Measurements from ENCODE around the gene CX3CL1.
A peak's percentile ranks its signal among the peaks of the same experiment; 100 is the strongest.

CX3CL1 gene

GRCh38 chr16:57405097-57405496, 32.8 kb downstream of the CX3CL1 start:
- DNase-seq (ENCODE audit: low read depth) = no peak

GRCh38 chr16:57406881-57407280, 34.6 kb downstream of the CX3CL1 start:
- no peak for DNase-seq (ENCODE audit: low read depth)

GRCh38 chr16:57407521-57408353, 35.4 kb downstream of the CX3CL1 start:
- DNase-seq (ENCODE audit: low read depth) = no peak

- no peak for DNase-seq (ENCODE audit: low read depth)
Observed at GRCh38 chr16:57409065-57409464, 36.8 kb downstream of the CX3CL1 start.

GRCh38 chr16:57409870-57410587, 37.7 kb downstream of the CX3CL1 start:
- DNase-seq (ENCODE audit: low read depth) = no peak

GRCh38 chr16:57411362-57411976, 39.2 kb downstream of the CX3CL1 start:
- no peak for DNase-seq (ENCODE audit: low read depth)

GRCh38 chr16:57412584-57412983, 40.3 kb downstream of the CX3CL1 start:
- DNase-seq (ENCODE audit: low read depth) = no peak

- no peak for DNase-seq (ENCODE audit: low read depth)
Observed at GRCh38 chr16:57413301-57413730, 41.0 kb downstream of the CX3CL1 start.

GRCh38 chr16:57413733-57414132, 41.4 kb downstream of the CX3CL1 start:
- no peak for DNase-seq (ENCODE audit: low read depth)

- no peak for DNase-seq (ENCODE audit: low read depth)
Observed at GRCh38 chr16:57416084-57416483, 43.8 kb downstream of the CX3CL1 start.

GRCh38 chr16:57419506-57419905, 47.2 kb downstream of the CX3CL1 start:
- no peak for DNase-seq (ENCODE audit: low read depth)

GRCh38 chr16:57422026-57422944, 50.0 kb downstream of the CX3CL1 start:
- peak; percentile 70 for DNase-seq (ENCODE audit: low read depth)

- no peak for DNase-seq (ENCODE audit: low read depth)
Observed at GRCh38 chr16:57423152-57423551, 50.9 kb downstream of the CX3CL1 start.

GRCh38 chr16:57424583-57424982, 52.3 kb downstream of the CX3CL1 start:
- DNase-seq (ENCODE audit: low read depth) = no peak

GRCh38 chr16:57426356-57426755, 54.1 kb downstream of the CX3CL1 start:
- DNase-seq (ENCODE audit: low read depth) = no peak

- DNase-seq (ENCODE audit: low read depth) = no peak
Observed at GRCh38 chr16:57427307-57427706, 55.0 kb downstream of the CX3CL1 start.

GRCh38 chr16:57427824-57428223, 55.5 kb downstream of the CX3CL1 start:
- DNase-seq (ENCODE audit: low read depth) = no peak

- DNase-seq (ENCODE audit: low read depth) = no peak
Observed at GRCh38 chr16:57430955-57431354, 58.7 kb downstream of the CX3CL1 start.

- DNase-seq (ENCODE audit: low read depth) = no peak
Observed at GRCh38 chr16:57432505-57432904, 60.2 kb downstream of the CX3CL1 start.

- DNase-seq (ENCODE audit: low read depth) = no peak
Observed at GRCh38 chr16:57432989-57433388, 60.7 kb downstream of the CX3CL1 start.

- no peak for DNase-seq (ENCODE audit: low read depth)
Observed at GRCh38 chr16:57434003-57434402, 61.7 kb downstream of the CX3CL1 start.

Data from EH (cell line).